ENCODE measurements around the gene TXNDC2.
"Not testable (repeated sequence)": the region's sequence is repeated elsewhere in the genome, so short reads cannot be mapped to it uniquely, and the experiment has no call there.

The TXNDC2 gene

GRCh38 chr18:9887992-9888391 lies 2.2 kb downstream of the TXNDC2 start:
- DNase-seq: no peak

GRCh38 chr18:9890196-9890595 lies 4.4 kb downstream of the TXNDC2 start:
- DNase-seq: no peak

GRCh38 chr18:9890957-9891356 lies 5.2 kb downstream of the TXNDC2 start:
- no peak for DNase-seq

GRCh38 chr18:9891515-9891914 lies 5.7 kb downstream of the TXNDC2 start:
- peak; percentile 64 for DNase-seq

- no peak for DNase-seq
Observed at GRCh38 chr18:9894454-9895068, 8.8 kb downstream of the TXNDC2 start.

- DNase-seq: no peak
Observed at GRCh38 chr18:9897129-9897528, 11.4 kb downstream of the TXNDC2 start.

- DNase-seq: not testable (repeated sequence)
Observed at GRCh38 chr18:9897787-9898291, 12.1 kb downstream of the TXNDC2 start.

- DNase-seq: peak; percentile 63
Observed at GRCh38 chr18:9898792-9899549, 13.2 kb downstream of the TXNDC2 start.

GRCh38 chr18:9899550-9899930 lies 13.8 kb downstream of the TXNDC2 start:
- DNase-seq: not testable (repeated sequence)

- no peak for DNase-seq
Observed at GRCh38 chr18:9900699-9901098, 14.9 kb downstream of the TXNDC2 start.

- DNase-seq: peak; percentile 47
Observed at GRCh38 chr18:9901377-9901776, 15.6 kb downstream of the TXNDC2 start.

- DNase-seq: not testable (repeated sequence)
Observed at GRCh38 chr18:9902264-9902663, 16.5 kb downstream of the TXNDC2 start.

- no peak for DNase-seq
Observed at GRCh38 chr18:9902832-9903231, 17.1 kb downstream of the TXNDC2 start.

- peak; percentile 72 for DNase-seq
Observed at GRCh38 chr18:9905401-9905922, 19.7 kb downstream of the TXNDC2 start.

- no peak for DNase-seq
Observed at GRCh38 chr18:9906481-9906880, 20.7 kb downstream of the TXNDC2 start.

GRCh38 chr18:9907867-9908266 lies 22.1 kb downstream of the TXNDC2 start:
- DNase-seq: no peak

- DNase-seq: no peak
Observed at GRCh38 chr18:9910071-9910470, 24.3 kb downstream of the TXNDC2 start.

- DNase-seq: no peak
Observed at GRCh38 chr18:9910661-9911060, 24.9 kb downstream of the TXNDC2 start.

- no peak for DNase-seq
Observed at GRCh38 chr18:9911226-9911625, 25.5 kb downstream of the TXNDC2 start.

- not testable (repeated sequence) for DNase-seq
Observed at GRCh38 chr18:9912285-9912684, 26.5 kb downstream of the TXNDC2 start.

GRCh38 chr18:9913151-9913525 lies 27.4 kb downstream of the TXNDC2 start:
- DNase-seq: no peak

- peak; percentile 92 for DNase-seq
Observed at GRCh38 chr18:9913526-9914333, 28.0 kb downstream of the TXNDC2 start, which contains the start of gene VAPA. Gene VAPA (plus strand): TSS chr18:9914016. CDS start chr18:9914257, 241 bp downstream.

GRCh38 chr18:9914334-9914583 lies 28.5 kb downstream of the TXNDC2 start:
- no peak for DNase-seq
